ENCODE results near the gene FAM111B.

FAM111B gene

GRCh38 chr11:59154610-59155009, 47.6 kb downstream of the FAM111B start:
- no peak for TF ChIP-seq CTCF (IDR thresholded peaks at IDR 0.05; ENCODE audit: borderline replicate concordance, control extremely low read depth, extremely low read depth, insufficient read depth, missing control alignments)
- no peak for DNase-seq (ENCODE audit: low spot score)
- in situ Hi-C loops (cut with MboI; ENCODE audit: low sequenced_read_pairs, unreplicated experiment): no loop called here

DNA sequence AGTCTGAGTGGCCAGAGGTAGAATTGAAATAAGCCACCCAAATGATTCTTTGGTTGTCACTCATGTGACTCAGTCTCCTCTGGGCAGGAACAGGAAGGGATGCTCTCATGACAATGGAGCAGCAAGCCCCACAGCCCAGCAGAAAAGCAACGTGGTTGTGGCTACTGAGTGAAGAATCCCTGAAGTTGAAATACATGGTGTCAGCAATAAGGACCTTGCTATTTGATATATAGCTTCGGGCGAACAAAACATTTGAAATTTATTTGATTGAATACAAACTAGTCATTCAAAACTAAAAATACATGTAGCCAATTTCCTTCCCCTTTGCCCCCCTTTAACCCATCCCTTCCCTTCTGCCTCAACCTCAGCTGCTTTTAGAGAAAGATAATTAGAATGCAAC, 50.4 kb downstream of the FAM111B start:
- in situ Hi-C loops (cut with MboI; ENCODE audit: low sequenced_read_pairs, unreplicated experiment): no loop called here
- TF ChIP-seq CTCF (IDR thresholded peaks at IDR 0.05; ENCODE audit: borderline replicate concordance, control extremely low read depth, extremely low read depth, insufficient read depth, missing control alignments): no peak
- DNase-seq (ENCODE audit: low spot score): no peak

DNA sequence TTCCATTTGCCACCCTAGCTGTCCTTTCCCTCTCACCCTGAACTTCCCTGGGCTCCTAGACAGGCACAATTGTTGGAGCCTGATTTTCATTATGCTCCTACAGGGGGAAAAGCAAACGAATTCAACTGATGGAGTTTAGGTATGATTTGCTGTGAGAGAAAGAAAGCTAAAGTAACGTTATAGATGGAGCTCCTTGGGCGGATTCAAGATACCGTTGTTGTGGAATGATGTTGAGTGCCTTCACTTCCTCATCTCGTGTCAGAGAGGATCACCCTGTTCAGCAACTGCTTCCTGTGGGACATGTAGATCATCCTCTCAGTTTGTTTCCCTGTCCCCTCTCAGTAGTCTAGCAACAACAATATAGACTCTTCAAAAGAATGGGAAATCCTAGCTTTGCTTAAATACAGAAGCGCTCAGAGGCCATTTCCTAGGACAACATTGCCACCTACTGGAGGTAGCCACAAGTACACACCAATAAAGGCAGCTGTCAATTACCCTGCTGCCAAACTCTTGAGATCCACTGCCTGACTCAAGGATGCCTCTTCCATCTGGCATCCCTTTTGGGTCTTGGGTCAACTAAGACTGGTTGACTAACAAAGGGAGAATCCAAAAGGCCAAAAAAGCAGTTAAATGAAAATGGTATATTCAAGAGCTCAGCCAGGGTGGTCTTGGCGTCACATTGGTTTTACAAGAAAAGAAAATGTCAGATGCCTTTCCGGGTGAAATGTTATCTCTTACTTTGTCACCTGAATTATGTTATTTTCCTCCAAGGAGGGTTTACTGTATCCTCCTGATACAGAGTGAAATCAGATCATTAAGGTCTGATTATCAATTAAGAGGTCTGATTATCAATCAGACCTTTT, 51.4 kb downstream of the FAM111B start:
- peak; percentile 66 for DNase-seq (ENCODE audit: low spot score)

DNA sequence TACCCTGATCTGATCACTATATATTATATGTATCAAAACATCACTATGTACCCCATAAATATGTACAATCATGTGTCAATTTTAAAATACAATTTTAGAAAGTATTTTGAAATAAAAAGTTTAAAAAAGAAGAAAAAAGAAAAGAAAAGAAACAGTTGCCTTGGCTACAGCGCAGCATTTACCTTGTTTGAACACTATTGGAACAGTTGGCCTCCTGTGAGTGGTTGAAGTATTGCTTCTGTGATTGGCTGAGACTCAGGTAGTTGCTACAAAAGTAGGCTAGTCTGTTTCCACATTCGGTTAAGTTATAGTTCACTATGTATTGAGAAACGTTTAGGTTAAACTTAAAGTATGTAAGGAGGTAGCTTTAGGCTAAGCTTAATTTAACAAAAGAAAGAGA, 57.0 kb downstream of the FAM111B start:
- no peak for DNase-seq (ENCODE audit: low spot score)
- TF ChIP-seq CTCF (IDR thresholded peaks at IDR 0.05; ENCODE audit: borderline replicate concordance, control extremely low read depth, extremely low read depth, insufficient read depth, missing control alignments): no peak
- in situ Hi-C loops (cut with MboI; ENCODE audit: low sequenced_read_pairs, unreplicated experiment): loop anchor here (10.0 kb wide), 1 partner anchor 121 kb away; no protein-coding TSS in a partner anchor

More for the DNA sequence above, 51.4 kb downstream of the FAM111B start:
- TF ChIP-seq CTCF (IDR thresholded peaks at IDR 0.05; ENCODE audit: borderline replicate concordance, control extremely low read depth, extremely low read depth, insufficient read depth, missing control alignments): peak; percentile 63
- in situ Hi-C loops (cut with MboI; ENCODE audit: low sequenced_read_pairs, unreplicated experiment): no loop called here

DNA sequence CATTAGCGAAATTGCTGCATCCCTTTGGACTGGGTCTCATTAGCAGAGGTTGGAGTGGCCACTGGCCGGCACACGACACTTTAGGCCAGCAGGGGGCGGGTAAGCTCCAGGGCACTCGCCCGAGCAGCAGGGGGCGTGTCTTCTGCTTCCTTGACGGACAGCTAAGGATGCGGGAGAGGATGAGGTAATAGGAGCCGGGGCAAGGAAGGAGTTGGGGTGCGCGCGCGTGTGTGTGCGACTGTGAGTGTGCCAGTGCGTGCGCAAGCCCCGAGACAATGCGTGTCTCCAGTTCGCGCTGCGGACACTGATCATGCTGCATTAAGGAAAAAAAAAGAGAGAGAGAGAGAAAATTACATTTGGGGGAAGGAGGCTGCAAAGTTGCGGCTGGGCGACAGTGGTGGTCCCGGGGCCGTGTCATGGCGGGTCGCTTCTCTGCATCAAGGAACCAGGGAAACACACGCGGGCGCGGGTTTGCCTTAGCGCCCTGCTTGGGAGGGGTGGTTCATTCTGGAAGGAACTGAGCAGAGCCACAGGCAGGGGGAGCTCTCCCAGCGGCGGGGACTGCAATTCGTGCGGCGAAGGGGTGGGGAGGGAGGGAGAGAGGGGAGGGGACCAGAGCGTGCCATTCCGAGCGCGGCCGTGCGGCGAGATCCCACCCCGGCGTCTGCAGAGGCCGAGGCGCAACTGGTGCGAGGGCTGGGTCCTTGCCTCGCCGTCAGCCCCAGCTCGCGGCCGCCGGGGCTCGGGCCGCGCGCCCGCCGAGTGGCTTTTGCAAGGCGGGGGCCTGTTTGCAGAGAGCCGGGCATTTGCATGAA, 64.7 kb downstream of the FAM111B start, which contains the start of gene DTX4:
Gene DTX4 (plus strand): TSS at position 625 of the 815 bp plus-strand sequence. CDS start 464 bp downstream, outside the sequence.
- TF ChIP-seq CTCF (IDR thresholded peaks at IDR 0.05; ENCODE audit: borderline replicate concordance, control extremely low read depth, extremely low read depth, insufficient read depth, missing control alignments): peak; percentile 99
- in situ Hi-C loops (cut with MboI; ENCODE audit: low sequenced_read_pairs, unreplicated experiment): loop anchor here (5.0 kb wide), 1 partner anchor 36 kb away; no protein-coding TSS in a partner anchor
- peak; percentile 90 for DNase-seq (ENCODE audit: low spot score)

DNA sequence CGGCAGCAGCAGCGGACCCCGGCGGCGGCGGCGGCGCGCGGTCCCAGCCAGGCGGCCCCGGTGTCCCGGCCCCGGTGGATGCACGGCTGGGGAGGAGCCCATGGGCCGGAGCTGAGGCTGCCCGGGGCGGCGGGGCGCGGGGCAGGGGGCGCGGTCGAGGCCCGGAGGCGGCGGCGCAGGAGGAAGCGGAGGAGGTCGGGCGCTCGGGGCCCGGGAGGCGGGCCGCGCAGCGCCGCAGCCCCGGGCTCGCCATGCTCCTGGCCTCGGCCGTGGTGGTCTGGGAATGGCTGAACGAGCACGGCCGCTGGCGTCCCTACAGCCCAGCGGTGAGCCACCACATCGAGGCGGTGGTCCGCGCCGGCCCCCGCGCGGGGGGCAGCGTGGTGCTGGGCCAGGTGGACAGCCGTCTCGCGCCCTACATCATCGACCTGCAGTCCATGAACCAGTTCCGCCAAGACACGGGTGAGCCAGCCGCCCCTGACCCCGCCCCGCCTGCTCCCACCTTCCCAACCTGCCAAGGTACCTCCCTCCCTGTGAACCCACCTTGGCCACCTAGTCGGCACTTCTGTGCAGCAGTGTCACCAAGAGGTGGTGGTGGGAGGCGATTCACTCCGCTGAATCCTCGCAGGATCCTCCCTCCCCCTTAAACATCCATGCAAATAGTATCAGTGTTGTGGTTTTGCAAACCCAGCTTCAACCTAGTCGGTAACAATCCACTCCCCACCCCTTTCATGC, 65.5 kb downstream of the FAM111B start:
- DNase-seq (ENCODE audit: low spot score): peak; percentile 76
- no peak for TF ChIP-seq CTCF (IDR thresholded peaks at IDR 0.05; ENCODE audit: borderline replicate concordance, control extremely low read depth, extremely low read depth, insufficient read depth, missing control alignments)
- in situ Hi-C loops (cut with MboI; ENCODE audit: low sequenced_read_pairs, unreplicated experiment): loop anchor here (5.0 kb wide), 1 partner anchor 35 kb away; no protein-coding TSS in a partner anchor
